Measurements from ENCODE around the gene SPRY2. TPM values are rescaled to one million over a fixed set of nuclear protein-coding genes. Genes with fewer than 3 reads are reported as not detected.

SPRY2 gene
- total and polyA plus RNA-seq, 2 donors from 2014 or later, result 10.6 to 26.2 TPM

GRCh38 chr13:80361298-80361697 lies 20.4 kb upstream of the SPRY2 start:
- FAIRE-seq (no peak), DNase-seq (no peak)
- Histone ChIP-seq H3K4me3 (ENCODE audit: low read length in 3 of 3) (no peak overlapping the region), H3K9me3 (ENCODE audit: control insufficient read depth in 2 of 3, insufficient read depth in 1 of 3, low read length in 3 of 3) (no peaks in the 10 kb centered on the region), H3K9ac (ENCODE audit: low read length in 3 of 3) (no peak overlapping the region), H3K36me3 (ENCODE audit: control insufficient read depth in 2 of 3, insufficient read depth in 3 of 3, low read length in 3 of 3) (no peaks in the 10 kb centered on the region), H3K27me3 (ENCODE audit: control insufficient read depth, insufficient read depth, low read length) (no peaks in the 10 kb centered on the region), H3K4me1 (ENCODE audit: control insufficient read depth in 2 of 3, insufficient read depth in 2 of 3, low read depth in 1 of 3, low read length in 3 of 3) (peaks cover 0 to 2% (median 0%) of the 10 kb centered on the region in 3 donors), H3K27ac (ENCODE audit: low read depth in 2 of 2, low read length in 2 of 2) (no peak overlapping the region)
- no peak for TF ChIP-seq CTCF (IDR thresholded peaks at IDR 0.05; ENCODE audit: borderline replicate concordance, extremely low read depth, insufficient read depth)
- intact Hi-C loops (cut with DNase I), result no loop called here

- Histone ChIP-seq H3K9ac (ENCODE audit: low read length in 3 of 3) (no peak overlapping the region), H3K36me3 (ENCODE audit: control insufficient read depth in 2 of 3, insufficient read depth in 3 of 3, low read length in 3 of 3) (no peaks in the 10 kb centered on the region), H3K27ac (ENCODE audit: low read depth in 2 of 2, low read length in 2 of 2) (no peak overlapping the region), H3K9me3 (ENCODE audit: control insufficient read depth in 2 of 3, insufficient read depth in 1 of 3, low read length in 3 of 3) (no peaks in the 10 kb centered on the region), H3K27me3 (ENCODE audit: control insufficient read depth, insufficient read depth, low read length) (no peaks in the 10 kb centered on the region), H3K4me1 (ENCODE audit: control insufficient read depth in 2 of 3, insufficient read depth in 2 of 3, low read depth in 1 of 3, low read length in 3 of 3) (peaks cover 0 to 2% (median 0%) of the 10 kb centered on the region in 3 donors), H3K4me3 (ENCODE audit: low read length in 3 of 3) (no peak overlapping the region)
- FAIRE-seq (no peak), DNase-seq (no peak)
- no peak for TF ChIP-seq CTCF (IDR thresholded peaks at IDR 0.05; ENCODE audit: borderline replicate concordance, extremely low read depth, insufficient read depth)
- intact Hi-C loops (cut with DNase I), result no loop called here
Observed at GRCh38 chr13:80360453-80360800, 19.5 kb upstream of the SPRY2 start.

GRCh38 chr13:80359778-80360452 lies 19.0 kb upstream of the SPRY2 start:
- Histone ChIP-seq H3K27me3 (ENCODE audit: control insufficient read depth, insufficient read depth, low read length) (no peaks in the 10 kb centered on the region), H3K27ac (ENCODE audit: low read depth in 2 of 2, low read length in 2 of 2) (no peak overlapping the region), H3K36me3 (ENCODE audit: control insufficient read depth in 2 of 3, insufficient read depth in 3 of 3, low read length in 3 of 3) (no peaks in the 10 kb centered on the region), H3K9ac (ENCODE audit: low read length in 3 of 3) (no peak overlapping the region), H3K4me1 (ENCODE audit: control insufficient read depth in 2 of 3, insufficient read depth in 2 of 3, low read depth in 1 of 3, low read length in 3 of 3) (peaks cover 0 to 2% (median 0%) of the 10 kb centered on the region in 3 donors), H3K4me3 (ENCODE audit: low read length in 3 of 3) (no peak overlapping the region), H3K9me3 (ENCODE audit: control insufficient read depth in 2 of 3, insufficient read depth in 1 of 3, low read length in 3 of 3) (no peaks in the 10 kb centered on the region)
- no peak for TF ChIP-seq CTCF (IDR thresholded peaks at IDR 0.05; ENCODE audit: borderline replicate concordance, extremely low read depth, insufficient read depth)
- intact Hi-C loops (cut with DNase I), result no loop called here
- FAIRE-seq, result peak; percentile 71
- peak in 4 of 5 donors; percentile 65 to 93 (median 77) for DNase-seq

- H3K27me3 ChIP-seq (ENCODE audit: control insufficient read depth, insufficient read depth, low read length), result no peaks in the 10 kb centered on the region
- FAIRE-seq (no peak), DNase-seq (peak in 3 of 5 donors; percentile 14 to 51 (median 44))
Observed at GRCh38 chr13:80359414-80359777, 18.5 kb upstream of the SPRY2 start.

More at GRCh38 chr13:80359414-80359777, 18.5 kb upstream of the SPRY2 start:
- H3K27ac ChIP-seq (ENCODE audit: low read depth in 2 of 2, low read length in 2 of 2), result no peak overlapping the region
- TF ChIP-seq CTCF (IDR thresholded peaks at IDR 0.05; ENCODE audit: borderline replicate concordance, extremely low read depth, insufficient read depth), result no peak
- no peak overlapping the region for H3K4me3 ChIP-seq (ENCODE audit: low read length in 3 of 3)
- H3K9me3 ChIP-seq (ENCODE audit: control insufficient read depth in 2 of 3, insufficient read depth in 1 of 3, low read length in 3 of 3), result no peaks in the 10 kb centered on the region
- H3K36me3 ChIP-seq (ENCODE audit: control insufficient read depth in 2 of 3, insufficient read depth in 3 of 3, low read length in 3 of 3), result no peaks in the 10 kb centered on the region
- peaks cover 0 to 2% (median 0%) of the 10 kb centered on the region in 3 donors for H3K4me1 ChIP-seq (ENCODE audit: control insufficient read depth in 2 of 3, insufficient read depth in 2 of 3, low read depth in 1 of 3, low read length in 3 of 3)
- intact Hi-C loops (cut with DNase I), result no loop called here
- no peak overlapping the region for H3K9ac ChIP-seq (ENCODE audit: low read length in 3 of 3)

All from kidney (tissue), 14 donors.